ENCODE results near the gene CTCFL. TPM values are rescaled to one million over a fixed set of nuclear protein-coding genes. Genes with fewer than 3 reads are reported as not detected.

The CTCFL gene
- total RNA-seq, 4 donors from 2014 or later, result not detected

DNA sequence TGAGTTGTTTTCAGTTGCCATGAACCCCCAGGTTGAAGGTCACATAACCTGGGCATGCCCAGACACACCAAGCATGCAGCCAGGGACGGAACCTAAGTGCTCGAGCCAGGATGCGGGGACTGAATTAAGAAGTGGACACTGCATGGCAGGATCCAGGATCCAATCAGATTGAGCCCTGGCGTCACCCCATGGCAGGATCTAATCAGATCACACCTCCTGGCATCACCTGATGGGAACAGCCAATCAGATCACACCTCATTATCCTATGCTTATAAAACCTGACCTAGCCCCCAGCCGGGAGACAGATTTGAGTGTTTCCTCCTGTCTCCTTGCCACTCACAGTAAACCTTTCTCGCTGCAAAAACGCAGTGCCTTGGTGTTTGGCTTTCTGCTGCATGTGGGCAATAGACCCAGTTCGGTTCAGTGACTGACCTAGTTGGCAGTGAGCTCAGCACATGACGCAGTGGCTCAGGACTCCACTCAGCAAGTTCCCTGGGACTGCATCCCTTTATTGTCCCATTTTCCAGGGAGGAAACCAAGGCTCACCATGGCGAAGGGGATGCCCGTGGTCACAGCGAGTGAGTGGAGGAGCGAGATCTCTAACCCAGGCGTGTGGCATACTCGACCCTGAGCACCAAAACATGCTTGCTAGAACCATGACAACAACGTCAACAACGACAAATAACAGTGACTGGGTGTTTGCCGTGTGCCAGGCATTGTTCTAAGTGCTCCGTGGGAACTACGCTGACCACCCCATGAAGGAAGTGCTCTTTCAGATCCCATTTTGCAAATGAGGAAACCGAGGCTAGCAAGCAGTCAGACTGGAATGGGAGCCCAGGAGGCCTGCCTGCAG, 67.5 kb downstream of the CTCFL start:
- no peaks in the 10 kb centered on the region for H3K27me3 ChIP-seq
- H3K4me3 ChIP-seq, result no peak overlapping the region
- no peak for DNase-seq (ENCODE audit: extremely low spot score)
- peak overlapping the region; percentile 71 to 76 (median 73) for H3K27ac ChIP-seq (replicated peaks in 1 of 4)
- WGBS, result 41% methylated on average over 21 of the region's 21 CpGs
- H3K4me1 ChIP-seq, result peaks cover 20 to 49% (median 39%) of the 10 kb centered on the region in 4 donors
- TF ChIP-seq POLR2AphosphoS5 (IDR thresholded peaks at IDR 0.05) (peak; percentile 59 to 62), EP300 (IDR thresholded peaks at IDR 0.05) (no peak)
- H3K36me3 ChIP-seq, result no peaks in the 10 kb centered on the region
- no peaks in the 10 kb centered on the region for H3K9me3 ChIP-seq
- intact Hi-C loops (cut with DNase I), result no loop called here

DNA sequence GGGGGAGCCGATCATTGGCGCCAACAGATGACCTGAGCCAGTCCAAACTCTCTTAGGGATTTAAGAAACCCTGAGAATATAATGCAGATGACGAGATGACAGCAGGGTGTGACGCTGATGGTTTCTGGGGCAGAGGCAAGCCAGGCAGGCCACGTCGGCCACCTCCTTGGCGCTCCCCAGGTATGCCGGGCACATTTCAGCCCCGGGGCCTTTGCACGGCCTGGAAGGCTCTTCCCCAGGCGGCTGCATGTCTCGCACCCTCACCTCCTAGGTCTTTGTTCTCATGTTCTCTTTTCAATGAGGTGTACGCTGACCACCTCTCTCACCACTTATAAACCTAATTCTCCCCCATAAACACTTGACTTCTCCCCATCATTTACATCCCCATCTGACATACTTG, 68.8 kb downstream of the CTCFL start:
- no peaks in the 10 kb centered on the region for H3K36me3 ChIP-seq
- no peak for DNase-seq (ENCODE audit: extremely low spot score)
- WGBS, result 89% methylated on average over 13 of the region's 13 CpGs
- H3K27me3 ChIP-seq, result no peaks in the 10 kb centered on the region
- H3K4me1 ChIP-seq, result peaks cover 24 to 63% (median 53%) of the 10 kb centered on the region in 4 donors
- H3K9me3 ChIP-seq, result no peaks in the 10 kb centered on the region
- intact Hi-C loops (cut with DNase I), result no loop called here
- no peak overlapping the region for H3K4me3 ChIP-seq
- H3K27ac ChIP-seq (replicated peaks in 1 of 4), result peak overlapping the region; percentile 4 to 76 (median 72)
- no peak for TF ChIP-seq POLR2A (IDR thresholded peaks at IDR 0.05; ENCODE audit: low read depth)
- TF ChIP-seq POLR2AphosphoS5 (IDR thresholded peaks at IDR 0.05), result no peak
- TF ChIP-seq EP300 (IDR thresholded peaks at IDR 0.05), result no peak
- TF ChIP-seq, protein P1, sequence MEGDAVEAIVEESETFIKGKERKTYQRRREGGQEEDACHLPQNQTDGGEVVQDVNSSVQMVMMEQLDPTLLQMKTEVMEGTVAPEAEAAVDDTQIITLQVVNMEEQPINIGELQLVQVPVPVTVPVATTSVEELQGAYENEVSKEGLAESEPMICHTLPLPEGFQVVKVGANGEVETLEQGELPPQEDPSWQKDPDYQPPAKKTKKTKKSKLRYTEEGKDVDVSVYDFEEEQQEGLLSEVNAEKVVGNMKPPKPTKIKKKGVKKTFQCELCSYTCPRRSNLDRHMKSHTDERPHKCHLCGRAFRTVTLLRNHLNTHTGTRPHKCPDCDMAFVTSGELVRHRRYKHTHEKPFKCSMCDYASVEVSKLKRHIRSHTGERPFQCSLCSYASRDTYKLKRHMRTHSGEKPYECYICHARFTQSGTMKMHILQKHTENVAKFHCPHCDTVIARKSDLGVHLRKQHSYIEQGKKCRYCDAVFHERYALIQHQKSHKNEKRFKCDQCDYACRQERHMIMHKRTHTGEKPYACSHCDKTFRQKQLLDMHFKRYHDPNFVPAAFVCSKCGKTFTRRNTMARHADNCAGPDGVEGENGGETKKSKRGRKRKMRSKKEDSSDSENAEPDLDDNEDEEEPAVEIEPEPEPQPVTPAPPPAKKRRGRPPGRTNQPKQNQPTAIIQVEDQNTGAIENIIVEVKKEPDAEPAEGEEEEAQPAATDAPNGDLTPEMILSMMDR (IDR thresholded peaks at IDR 0.05), result no peak

DNA sequence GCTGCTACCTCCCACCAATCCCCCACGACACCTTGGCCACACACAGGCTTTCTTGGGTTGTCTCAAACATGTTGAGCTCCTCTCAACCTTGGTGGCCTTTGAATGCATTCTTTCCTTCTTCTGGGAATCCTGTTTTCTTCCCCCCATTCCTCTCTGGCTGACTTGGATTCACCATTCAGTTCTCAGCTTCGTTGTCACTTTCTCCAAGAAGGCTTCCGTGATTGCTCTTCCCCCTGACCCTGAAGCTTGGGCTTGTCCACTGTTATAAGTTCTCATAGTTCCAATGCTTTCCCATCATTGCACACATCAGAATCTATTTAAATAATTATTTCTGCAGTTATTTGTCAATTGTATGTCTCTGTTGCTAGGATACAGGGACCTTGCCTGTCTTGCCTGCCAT, 69.6 kb downstream of the CTCFL start:
- H3K27me3 ChIP-seq, result no peaks in the 10 kb centered on the region
- WGBS, result 80% methylated on average over 3 of the region's 3 CpGs
- no peak overlapping the region for H3K4me3 ChIP-seq
- intact Hi-C loops (cut with DNase I), result no loop called here
- H3K9me3 ChIP-seq, result no peaks in the 10 kb centered on the region
- H3K36me3 ChIP-seq, result no peaks in the 10 kb centered on the region
- peaks cover 32 to 64% (median 60%) of the 10 kb centered on the region in 4 donors for H3K4me1 ChIP-seq
- DNase-seq (ENCODE audit: extremely low spot score), result no peak
- H3K27ac ChIP-seq (replicated peaks in 1 of 4), result peak overlapping the region in 1 of 4 donors; percentile 76
- TF ChIP-seq, protein P1 (IDR thresholded peaks at IDR 0.05), result no peak
- TF ChIP-seq POLR2A (IDR thresholded peaks at IDR 0.05; ENCODE audit: low read depth) (no peak), EP300 (IDR thresholded peaks at IDR 0.05) (no peak), POLR2AphosphoS5 (IDR thresholded peaks at IDR 0.05) (no peak)

DNA sequence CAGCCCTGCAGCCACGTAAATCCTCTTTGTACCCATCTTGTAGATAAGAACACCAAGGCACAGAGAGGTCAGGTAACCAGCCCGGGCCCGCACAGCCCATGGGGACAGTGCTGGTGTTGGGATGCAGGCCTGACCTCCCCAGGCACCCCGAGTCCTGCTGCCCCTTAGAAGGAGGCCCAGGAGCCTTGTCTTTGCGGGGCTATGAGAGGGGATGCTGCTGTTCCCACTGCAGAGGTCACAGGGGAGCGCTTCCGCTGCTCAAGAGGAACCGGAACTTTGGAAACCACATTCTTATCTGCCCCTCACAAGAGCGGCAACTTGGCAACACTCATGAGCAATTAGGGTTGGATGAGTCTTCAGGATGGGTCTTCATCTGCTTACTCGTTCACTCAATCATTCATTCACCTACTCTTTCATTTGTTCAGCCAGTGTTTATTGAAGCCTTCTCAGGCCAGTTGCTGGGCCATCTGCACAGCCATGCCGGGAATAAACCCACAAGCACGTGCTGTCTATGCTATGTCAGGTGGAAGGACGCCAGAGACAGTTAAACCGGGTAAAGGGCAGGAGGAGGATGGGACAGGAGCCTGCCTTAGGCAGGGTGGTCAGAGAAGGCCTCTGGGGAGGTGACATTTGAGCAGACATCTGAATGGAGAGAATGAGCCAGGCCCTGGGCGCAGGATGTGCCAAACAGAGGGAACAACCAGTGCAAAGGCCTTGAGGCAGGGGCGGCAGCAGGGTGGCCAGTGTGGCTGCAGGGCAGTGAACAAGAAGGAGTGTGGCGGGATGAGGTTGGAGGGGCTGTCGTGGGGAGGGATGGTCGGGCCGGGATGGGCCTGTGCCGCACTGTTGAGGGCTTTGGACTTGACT, 72.9 kb downstream of the CTCFL start:
- Histone ChIP-seq H3K27ac (replicated peaks in 1 of 4) (peak overlapping the region; percentile 64 to 95 (median 70)), H3K4me3 (no peak overlapping the region), H3K36me3 (no peaks in the 10 kb centered on the region), H3K27me3 (no peaks in the 10 kb centered on the region), H3K4me1 (peaks cover 26 to 56% (median 39%) of the 10 kb centered on the region in 4 donors), H3K9me3 (peaks cover 0 to under 1% (median 0%) of the 10 kb centered on the region in 4 donors)
- WGBS, result 72% methylated on average over 20 of the region's 21 CpGs
- intact Hi-C loops (cut with DNase I), result no loop called here
- TF ChIP-seq POLR2A (IDR thresholded peaks at IDR 0.05; ENCODE audit: low read depth) (no peak), EP300 (IDR thresholded peaks at IDR 0.05) (no peak), POLR2AphosphoS5 (IDR thresholded peaks at IDR 0.05) (peak; percentile 51 to 69)
- TF ChIP-seq, protein P1 (IDR thresholded peaks at IDR 0.05), result no peak
- no peak for DNase-seq (ENCODE audit: extremely low spot score)

DNA sequence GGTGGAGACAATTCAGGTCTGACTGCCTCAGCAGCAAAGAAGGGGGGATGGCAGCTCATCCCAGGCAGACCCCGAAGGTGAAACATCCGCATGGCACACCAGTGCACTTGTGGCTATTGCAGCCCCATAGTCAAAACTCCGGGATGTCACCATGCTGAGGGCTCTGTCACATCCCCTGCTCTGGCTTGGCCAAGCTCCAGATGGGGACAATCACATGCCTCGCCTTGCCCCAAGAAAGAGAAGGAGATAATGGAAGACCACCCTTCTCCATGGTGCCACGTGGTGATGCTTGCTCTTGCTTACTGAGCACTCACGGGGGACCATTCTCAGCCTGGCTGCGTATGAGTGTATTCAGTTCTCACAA, 73.5 kb downstream of the CTCFL start:
- WGBS, result 89% methylated on average over 5 of the region's 7 CpGs
- TF ChIP-seq, protein P1 (IDR thresholded peaks at IDR 0.05), result no peak
- TF ChIP-seq POLR2A (IDR thresholded peaks at IDR 0.05; ENCODE audit: low read depth) (no peak), EP300 (IDR thresholded peaks at IDR 0.05) (no peak), POLR2AphosphoS5 (IDR thresholded peaks at IDR 0.05) (no peak)
- peaks cover 0 to 3% (median 0%) of the 10 kb centered on the region in 4 donors for H3K9me3 ChIP-seq
- no peak overlapping the region for H3K4me3 ChIP-seq
- DNase-seq (ENCODE audit: extremely low spot score), result no peak
- H3K27me3 ChIP-seq, result no peaks in the 10 kb centered on the region
- H3K27ac ChIP-seq (replicated peaks in 1 of 4), result peak overlapping the region; percentile 64 to 95 (median 70)
- intact Hi-C loops (cut with DNase I), result no loop called here
- no peaks in the 10 kb centered on the region for H3K36me3 ChIP-seq
- peaks cover 24 to 50% (median 34%) of the 10 kb centered on the region in 4 donors for H3K4me1 ChIP-seq

Measured in esophagus muscularis mucosa (tissue), 4 donors.